H1 (cell line): Measurements from ENCODE around the gene TCN2. TPM values are rescaled to one million over a fixed set of nuclear protein-coding genes. Genes with fewer than 3 reads are reported as not detected.

ENCODE experiments used
- CTCF ChIA-PET: fragments of 300-600 bp; sonication (Branson Sonifier 250); formaldehyde crosslinking; loops from one replicate; lab custom pipeline; 2021; ENCODE audit not compliant: partially characterized antibody; lab: Charles Lee
- POLR2A ChIA-PET: fragments of 300-600 bp; sonication (Branson Sonifier 250); formaldehyde crosslinking; loops from one replicate; lab custom pipeline; 2021; ENCODE audit warnings: inconsistent platforms; ENCODE audit not compliant: partially characterized antibody; lab: Charles Lee
- DNase-seq, 2 experiments: peaks; one replicate each; pipeline versions ENCODE4 v3.0.0 to v3.0.0-alpha.2; 2010 to 2022; ENCODE audit warnings: low spot score in 2 of 2, low read depth in 1 of 2, mixed read lengths in 1 of 2
- FAIRE-seq: peaks from 2 replicates; lab custom pipeline; 2011; peaks lifted over from hg19 to GRCh38; lab: Jason Lieb, UNC
- H2AFZ ChIP-seq: 2 replicates; pipeline ENCODE4 v1.8.1; 2012; ENCODE audit warnings: low read length, inconsistent platforms
- H2AK5ac ChIP-seq: 2 replicates; pipeline ENCODE4 v1.6.1; 2013; ENCODE audit warnings: low read depth, low read length
- H2BK120ac ChIP-seq: replicated peaks from 2 replicates; pipeline ENCODE3; 2013; ENCODE audit warnings: low read depth, low read length, inconsistent platforms
- H2BK12ac ChIP-seq: 2 replicates; pipeline ENCODE4 v1.6.1; 2013; ENCODE audit warnings: low read depth, low read length
- H2BK15ac ChIP-seq: 2 replicates; pipeline ENCODE4 v1.6.1; 2013; ENCODE audit warnings: low read length
- H2BK20ac ChIP-seq: 2 replicates; pipeline ENCODE4 v1.6.1; 2013; ENCODE audit warnings: low read length
- H2BK5ac ChIP-seq: 2 replicates; pipeline ENCODE4 v1.6.1; 2013; ENCODE audit warnings: low read depth, low read length
- H3K14ac ChIP-seq: 2 replicates; pipeline ENCODE4 v1.6.1; 2013; ENCODE audit warnings: inconsistent platforms; ENCODE audit not compliant: insufficient read length
- H3K18ac ChIP-seq: 2 replicates; pipeline ENCODE4 v1.6.1; 2013; ENCODE audit warnings: low read length; ENCODE audit errors: extremely low read depth
- H3K23ac ChIP-seq: 2 replicates; pipeline ENCODE4 v1.6.1; 2013; ENCODE audit warnings: inconsistent platforms; ENCODE audit not compliant: insufficient read length
- H3K23me2 ChIP-seq: 2 replicates; pipeline ENCODE4 v1.6.1; 2013; ENCODE audit warnings: low read depth, low read length
- H3K27ac ChIP-seq: 2 replicates; pipeline ENCODE4 v1.6.1; 2011; ENCODE audit warnings: low read depth, low read length, inconsistent platforms
- H3K27me3 ChIP-seq, 4 experiments: replicated peaks in 1 of 4; 1 replicate in 1 of 4; 2 replicates in 3 of 4; pipeline versions ENCODE4 v1.6.1 to v1.8.1; 2011 to 2013; ENCODE audit warnings: low read length in 3 of 4, mild to moderate bottlenecking in 3 of 4, inconsistent platforms in 2 of 4, mixed read lengths in 2 of 4, moderate library complexity in 1 of 4; ENCODE audit not compliant: control insufficient read depth in 3 of 4, insufficient read depth in 3 of 4; ENCODE audit errors: extremely low read depth in 1 of 4
- H3K36me3 ChIP-seq, 4 experiments: 2 replicates each; pipeline versions ENCODE4 v1.6.1 to v1.8.1; 2011 to 2013; ENCODE audit warnings: mild to moderate bottlenecking in 4 of 4, low read length in 3 of 4, moderate library complexity in 2 of 4, control low read depth in 1 of 4, inconsistent platforms in 1 of 4; ENCODE audit not compliant: insufficient read depth in 4 of 4, control insufficient read depth in 2 of 4
- H3K4ac ChIP-seq: replicated peaks from 2 replicates; pipeline ENCODE3; 2013; ENCODE audit warnings: low read length, low read depth, mixed read lengths, inconsistent platforms; ENCODE audit not compliant: insufficient read length
- H3K4me1 ChIP-seq, 4 experiments: replicated peaks in 1 of 4; 1 replicate in 1 of 4; 2 replicates in 3 of 4; pipeline versions ENCODE4 v1.6.1 to v1.8.1; 2011 to 2013; ENCODE audit warnings: low read length in 3 of 4, inconsistent platforms in 2 of 4, mixed read lengths in 1 of 4; ENCODE audit not compliant: insufficient read depth in 4 of 4, control insufficient read depth in 3 of 4
- H3K4me2 ChIP-seq, 2 experiments: 2 replicates each; pipeline versions ENCODE4 v1.6.1 to v1.8.1; 2011 to 2013; ENCODE audit warnings: low read depth in 2 of 2, low read length in 2 of 2, control low read depth in 1 of 2, inconsistent platforms in 1 of 2, mild to moderate bottlenecking in 1 of 2; ENCODE audit not compliant: insufficient read depth in 1 of 2
- H3K4me3 ChIP-seq, 4 experiments: fragments of 200-600, 300-600 bp in 1 of 4; sonication (generic), shearing (Covaris generic), sonication (Bioruptor Twin) in 1 of 4; 2 replicates each; pipeline versions ENCODE4 v1.5.1 to v1.8.1; 2011 to 2016; ENCODE audit warnings: low read length in 4 of 4, low read depth in 3 of 4, control low read depth in 2 of 4, inconsistent platforms in 2 of 4, mild to moderate bottlenecking in 2 of 4, mixed read lengths in 1 of 4, moderate library complexity in 1 of 4; ENCODE audit not compliant: insufficient read depth in 2 of 4; ENCODE audit errors: extremely low read depth in 1 of 4
- H3K56ac ChIP-seq: replicated peaks from 2 replicates; pipeline ENCODE3; 2013; ENCODE audit warnings: low read depth, mild to moderate bottlenecking, mixed read lengths, low read length, inconsistent platforms; ENCODE audit not compliant: insufficient read length
- H3K79me1 ChIP-seq: 2 replicates; pipeline ENCODE4 v1.6.1; 2013; ENCODE audit warnings: low read depth, low read length, control low read depth
- H3K79me2 ChIP-seq, 2 experiments: 2 replicates each; pipeline versions ENCODE4 v1.6.1 to v1.8.1; 2012 to 2013; ENCODE audit warnings: low read length in 2 of 2, mild to moderate bottlenecking in 2 of 2, inconsistent platforms in 1 of 2; ENCODE audit not compliant: insufficient read depth in 2 of 2, control insufficient read depth in 1 of 2
- H3K9ac ChIP-seq, 4 experiments: replicated peaks in 1 of 4; 1 replicate in 1 of 4; 2 replicates in 3 of 4; pipeline versions ENCODE4 v1.6.1 to v1.8.1; 2011 to 2013; ENCODE audit warnings: low read depth in 3 of 4, low read length in 3 of 4, control low read depth in 2 of 4, mild to moderate bottlenecking in 2 of 4, moderate library complexity in 2 of 4, inconsistent platforms in 1 of 4; ENCODE audit errors: extremely low read depth in 1 of 4
- H3K9me3 ChIP-seq, 2 experiments: 2 replicates each; pipeline versions ENCODE4 v1.6.1 to v1.8.1; 2012 to 2013; ENCODE audit warnings: mild to moderate bottlenecking in 2 of 2, moderate library complexity in 2 of 2, control low read depth in 1 of 2, inconsistent platforms in 1 of 2, low read depth in 1 of 2, low read length in 1 of 2, mixed read lengths in 1 of 2; ENCODE audit not compliant: insufficient read depth in 2 of 2
- H4K20me1 ChIP-seq, 2 experiments: replicated peaks in 1 of 2; 2 replicates each; pipeline versions ENCODE3 to v1.8.1; 2011 to 2013; ENCODE audit warnings: inconsistent platforms in 2 of 2, low read length in 2 of 2, mild to moderate bottlenecking in 1 of 2; ENCODE audit not compliant: insufficient read depth in 2 of 2, control insufficient read depth in 1 of 2
- H4K5ac ChIP-seq: 2 replicates; pipeline ENCODE4 v1.6.1; 2013; ENCODE audit warnings: low read length, low read depth, mixed read lengths, inconsistent platforms; ENCODE audit not compliant: insufficient read length
- H4K8ac ChIP-seq: 2 replicates; pipeline ENCODE4 v1.8.0; 2013; ENCODE audit warnings: mild to moderate bottlenecking, moderate library complexity, low read length, inconsistent platforms; ENCODE audit not compliant: insufficient read depth; ENCODE audit errors: extremely low read depth
- H4K91ac ChIP-seq: replicated peaks from 2 replicates; pipeline ENCODE3; 2013; ENCODE audit warnings: low read length, mixed read lengths, inconsistent platforms; ENCODE audit not compliant: insufficient read length
- POLR2AphosphoS5 ChIP-seq: IDR thresholded peaks from 2 replicates; pipeline ENCODE4 v1.6.1; 2011; ENCODE audit warnings: low read depth, low read length
- YY1 ChIP-seq: IDR thresholded peaks from 2 replicates; pipeline ENCODE4 v1.6.1; 2011; ENCODE audit warnings: low read depth, mild to moderate bottlenecking, low read length
- WGBS, 2 experiments: shearing (Covaris generic) in 1 of 2; methylation state at CpG; one replicate each; pipeline versions ENCODE4 v1.1.6 to v1.1.7; 2013 to 2015; ENCODE audit warnings: low lambda C conversion rate in 2 of 2, mixed read lengths in 2 of 2, inconsistent platforms in 1 of 2, low coverage in 1 of 2, missing lambda C conversion rate in 1 of 2; ENCODE audit not compliant: insufficient replicate concordance in 2 of 2, insufficient coverage in 1 of 2, insufficient read length in 1 of 2; ENCODE audit errors: extremely low coverage in 1 of 2, missing lambda C conversion rate in 1 of 2; 5-methylcytosine and 5-hydroxymethylcytosine counted together
- polyA plus RNA-seq, 7 experiments: library from polyadenylated mRNA; depleted of rRNA in 3 of 7; stranded (reverse) in 5 of 7; unstranded in 2 of 7; fragments of >200 nt in 5 of 7; fragments of 200-250 nt in 2 of 7; gene quantifications; 1 replicate in 5 of 7; 2 replicates in 1 of 7; 4 replicates in 1 of 7; pipeline versions ENCODE4 v1.2.1 to v1.2.3, GENCODE V29; 2011 to 2013; ENCODE audit warnings: missing spikeins in 2 of 7, mixed read lengths in 2 of 7
- total RNA-seq: library from RNA; stranded (reverse); fragmentation: NEBNext Ultra II Directional; extraction: Animal tissue kit (Norgen Biotek cat#: 25700); gene quantifications from 2 replicates; pipeline ENCODE4 v1.2.1, GENCODE V29; 2021

The TCN2 gene
- total and polyA plus RNA-seq, 2 of the 8 experiments (the other 6 are each of a cell fraction or from before 2014, with no cell fraction given), result 30.0 to 87.8 TPM

- Histone ChIP-seq H3K23ac (no peak overlapping the region), H3K18ac (no peak overlapping the region), H2AFZ (no peak overlapping the region), H2BK5ac (no peak overlapping the region; the same call in 1 of the 2 replicates), H3K79me1 (peaks cover 3% of the 10 kb centered on the region), H4K20me1 (peaks cover 9 to 31% of the 10 kb centered on the region in 2 experiments), H3K23me2 (no peaks in the 10 kb centered on the region), H2BK120ac (no peak overlapping the region), H3K27ac (no peak overlapping the region), H3K4me1 (no peaks in the 10 kb centered on the region; a peak in 1 of 7 replicates), H4K8ac (peak overlapping the region; percentile 41; the same call in 1 of the 2 replicates), H3K9ac (no peak overlapping the region), H3K4me3 (no peak overlapping the region), H2AK5ac (no peak overlapping the region), H3K56ac (no peak overlapping the region), H3K27me3 (no peaks in the 10 kb centered on the region), H2BK12ac (no peak overlapping the region), H3K4ac (no peak overlapping the region), H4K5ac (no peak overlapping the region), H3K4me2 (no peak overlapping the region), H2BK20ac (no peak overlapping the region), H3K36me3 (peaks cover 55 to 87% (median 81%) of the 10 kb centered on the region in 4 experiments), H4K91ac (no peak overlapping the region), H3K79me2 (peaks cover 2 to 3% of the 10 kb centered on the region in 2 experiments; a peak in 1 of 4 replicates), H3K9me3 (no peaks in the 10 kb centered on the region), H2BK15ac (no peak overlapping the region), H3K14ac (no peak overlapping the region)
- FAIRE-seq (no peak), DNase-seq (no peak)
- TF ChIP-seq POLR2AphosphoS5 (peak; percentile 28; the same call in 1 of the 2 replicates), YY1 (no peak)
- CTCF ChIA-PET, result interaction anchor here (0.8 to 7.3 kb wide), 3 partner anchors 9 to 154 kb away, joined by 3 to 40 read pairs (median 3); no protein-coding TSS in a partner anchor
- POLR2A ChIA-PET, result interaction anchor here (2.1 to 8.4 kb wide), 2 partner anchors 8 to 14 kb away, joined by 6 to 64 read pairs; partner anchors contain the start of gene GAL3ST1
- 95% methylated on average over 15 of the region's 15 CpGs; no CpG with 5 or more reads in 1 of the 2 experiments for WGBS, 2 experiments
Measured at GRCh38 chr22:30584441-30584840, 22.5 kb upstream of the TCN2 start.
